SK-N-SH treated with all-trans-retinoic acid at 6 μM for 48 hours (cell line): ENCODE data around the gene STAG2.
"Not testable (repeated sequence)": the region's sequence is repeated elsewhere in the genome, so short reads cannot be mapped to it uniquely, and the experiment has no call there.

Source experiments
- ATAC-seq: fragments of 200-7000 bp; cut with Tn5 transposase; 3 replicates; pipeline ENCODE4 v1.9.1; 2020; ENCODE audit warnings: mild to moderate bottlenecking, moderate library complexity
- ARNTL ChIP-seq: fragments of 450-650 bp; formaldehyde crosslinking; IDR thresholded peaks from 2 replicates; pipeline ENCODE4 v1.5.0; 2020; ENCODE audit warnings: low read depth, mild to moderate bottlenecking, moderate library complexity, borderline replicate concordance
- BACH2 ChIP-seq: fragments of 250-450 bp; sonication (Bioruptor Pico); IDR thresholded peaks from 2 replicates; pipeline ENCODE4 v1.9.0; 2021; ENCODE audit warnings: mild to moderate bottlenecking, borderline replicate concordance
- CREB5 ChIP-seq: fragments of 250-450 bp; sonication (Bioruptor Pico); IDR thresholded peaks from 2 replicates; pipeline ENCODE4 v1.5.1; 2020; ENCODE audit warnings: low read depth, mild to moderate bottlenecking, moderate library complexity
- CSDC2 ChIP-seq: fragments of 250-450 bp; sonication (Bioruptor Pico); IDR thresholded peaks from 2 replicates; pipeline ENCODE4 v1.5.0; 2020; ENCODE audit warnings: mild to moderate bottlenecking, moderate library complexity
- CSRNP3 ChIP-seq: fragments of 250-450 bp; sonication (Bioruptor Pico); IDR thresholded peaks from 2 replicates; pipeline ENCODE4 v1.5.1; 2021; ENCODE audit warnings: mild to moderate bottlenecking, moderate library complexity
- ESRRG ChIP-seq: fragments of 250-450 bp; sonication (Bioruptor Pico); IDR thresholded peaks from 2 replicates; pipeline ENCODE4 v1.6.1; 2021; ENCODE audit warnings: mild to moderate bottlenecking
- GLIS3 ChIP-seq: fragments of 250-450 bp; sonication (Bioruptor Pico); IDR thresholded peaks from 2 replicates; pipeline ENCODE4 v1.5.0; 2020; ENCODE audit warnings: mild to moderate bottlenecking, moderate library complexity
- ISL1 ChIP-seq: fragments of 250-450 bp; sonication (Bioruptor Pico); IDR thresholded peaks from 2 replicates; pipeline ENCODE4 v2.1.2; 2022; ENCODE audit warnings: mild to moderate bottlenecking, moderate library complexity
- OSR1 ChIP-seq: fragments of 250-450 bp; sonication (Bioruptor Pico); IDR thresholded peaks from 2 replicates; pipeline ENCODE4 v1.8.0; 2022; ENCODE audit warnings: moderate library complexity, mild to moderate bottlenecking, inconsistent platforms
- PATZ1 ChIP-seq: fragments of 250-450 bp; sonication (Bioruptor Pico); IDR thresholded peaks from 2 replicates; pipeline ENCODE4 v1.8.0; 2020; ENCODE audit warnings: mild to moderate bottlenecking, moderate library complexity, borderline replicate concordance
- POU6F1 ChIP-seq: fragments of 250-450 bp; sonication (Bioruptor Pico); IDR thresholded peaks from 2 replicates; pipeline ENCODE4 v1.8.0; 2021; ENCODE audit warnings: low read depth, mild to moderate bottlenecking, moderate library complexity, borderline replicate concordance
- PPARA ChIP-seq: fragments of 250-450 bp; sonication (Bioruptor Pico); IDR thresholded peaks from 2 replicates; pipeline ENCODE4 v1.5.0; 2020; ENCODE audit warnings: mild to moderate bottlenecking, borderline replicate concordance
- RARB ChIP-seq: fragments of 250-450 bp; sonication (Bioruptor Pico); IDR thresholded peaks from 2 replicates; pipeline ENCODE4 v1.8.0; 2021; ENCODE audit warnings: mild to moderate bottlenecking, moderate library complexity
- SNAI2 ChIP-seq: fragments of 250-450 bp; sonication (Bioruptor Pico); IDR thresholded peaks from 2 replicates; pipeline ENCODE4 v1.5.0; 2020; ENCODE audit warnings: mild to moderate bottlenecking, moderate library complexity
- TCF4 ChIP-seq: fragments of 250-450 bp; sonication (Bioruptor Pico); IDR thresholded peaks from 2 replicates; pipeline ENCODE4 v1.8.0; 2021; ENCODE audit warnings: mild to moderate bottlenecking, moderate library complexity, borderline replicate concordance
- TOX ChIP-seq: fragments of 250-450 bp; sonication (Bioruptor Pico); IDR thresholded peaks from 2 replicates; pipeline ENCODE4 v1.8.0; 2021; ENCODE audit warnings: mild to moderate bottlenecking, moderate library complexity, borderline replicate concordance
- TSHZ2 ChIP-seq: fragments of 250-450 bp; sonication (Bioruptor Pico); IDR thresholded peaks from 2 replicates; pipeline ENCODE4 v1.5.0; 2020; ENCODE audit warnings: mild to moderate bottlenecking, moderate library complexity
- ZC3H10 ChIP-seq: fragments of 250-450 bp; sonication (Bioruptor Pico); IDR thresholded peaks from 2 replicates; pipeline ENCODE4 v1.5.1; 2021; ENCODE audit warnings: mild to moderate bottlenecking, moderate library complexity
- ZFP3 ChIP-seq: fragments of 250-450 bp; sonication (Bioruptor Pico); IDR thresholded peaks from 2 replicates; pipeline ENCODE4 v1.5.0; 2020; ENCODE audit warnings: mild to moderate bottlenecking, moderate library complexity
- ZFP30 ChIP-seq: fragments of 450-650 bp; formaldehyde crosslinking; IDR thresholded peaks from 2 replicates; pipeline ENCODE4 v1.5.0; 2022; ENCODE audit warnings: mild to moderate bottlenecking, moderate library complexity
- ZNF565 ChIP-seq: fragments of 450-650 bp; formaldehyde crosslinking; conservative IDR thresholded peaks from 2 replicates; pipeline ENCODE4 v1.5.0; 2020; ENCODE audit warnings: low read depth, mild to moderate bottlenecking, moderate library complexity
- ZNF70 ChIP-seq: fragments of 450-650 bp; formaldehyde crosslinking; IDR thresholded peaks from 2 replicates; pipeline ENCODE4 v1.5.0; 2020; ENCODE audit warnings: mild to moderate bottlenecking, moderate library complexity
- ZNF8 ChIP-seq: fragments of 450-650 bp; formaldehyde crosslinking; IDR thresholded peaks from 2 replicates; pipeline ENCODE4 v1.5.0; 2020; ENCODE audit warnings: mild to moderate bottlenecking, moderate library complexity

The STAG2 gene

GRCh38 chrX:124127496-124127895 lies 166.0 kb downstream of the STAG2 start:
- TF ChIP-seq ARNTL (CRISPR knock-in tag) (no peak), TCF4 (no peak), ZC3H10 (CRISPR knock-in tag) (no peak), ZFP3 (no peak), PATZ1 (CRISPR knock-in tag) (no peak)
- no peak for ATAC-seq

- not testable (repeated sequence) for ATAC-seq
Measured at GRCh38 chrX:124132437-124132836, 170.9 kb downstream of the STAG2 start.

- no peak for TF ChIP-seq ZC3H10 (CRISPR knock-in tag)
- TF ChIP-seq ARNTL (CRISPR knock-in tag) = no peak
- TF ChIP-seq PPARA = no peak
- no peak for TF ChIP-seq GLIS3 (CRISPR knock-in tag)
- TF ChIP-seq PATZ1 (CRISPR knock-in tag) = no peak
- TF ChIP-seq ZNF8 (CRISPR knock-in tag) = no peak
- no peak for TF ChIP-seq SNAI2 (CRISPR knock-in tag)
- no peak for TF ChIP-seq OSR1 (CRISPR knock-in tag)
- no peak for TF ChIP-seq ISL1 (CRISPR knock-in tag)
- no peak for TF ChIP-seq ZFP3
- TF ChIP-seq CREB5 (CRISPR knock-in tag) = no peak
- no peak for TF ChIP-seq ESRRG (CRISPR knock-in tag)
- TF ChIP-seq BACH2 = no peak
- TF ChIP-seq TSHZ2 (CRISPR knock-in tag) = no peak
- TF ChIP-seq TOX = no peak
- TF ChIP-seq RARB (CRISPR knock-in tag) = no peak
- no peak for TF ChIP-seq ZNF565 (CRISPR knock-in tag)
- no peak for TF ChIP-seq TCF4
- no peak for TF ChIP-seq CSDC2 (CRISPR knock-in tag)
- TF ChIP-seq, all 23 proteins: peak for 0
- ATAC-seq = no peak
Measured at GRCh38 chrX:124145749-124146148, 184.2 kb downstream of the STAG2 start.

- ATAC-seq = no peak
- TF ChIP-seq PATZ1 (CRISPR knock-in tag) (no peak), GLIS3 (CRISPR knock-in tag) (no peak), ZFP30 (no peak), ISL1 (CRISPR knock-in tag) (no peak), TCF4 (no peak), CSRNP3 (no peak), TOX (no peak), CREB5 (CRISPR knock-in tag) (no peak), ESRRG (CRISPR knock-in tag) (no peak), OSR1 (CRISPR knock-in tag) (no peak), ZNF70 (CRISPR knock-in tag) (no peak), ZC3H10 (CRISPR knock-in tag) (no peak), POU6F1 (CRISPR knock-in tag) (no peak)
Measured at GRCh38 chrX:124151195-124151594, 189.7 kb downstream of the STAG2 start.
